ENCODE data around the gene PAMR1.

GRCh38 chr11:35567737-35568465 lies 42.5 kb upstream of the PAMR1 start:
- no peak for TF ChIP-seq POLR2A (IDR thresholded peaks at IDR 0.05; ENCODE audit: low read depth, low read length)
- TF ChIP-seq, protein P1, sequence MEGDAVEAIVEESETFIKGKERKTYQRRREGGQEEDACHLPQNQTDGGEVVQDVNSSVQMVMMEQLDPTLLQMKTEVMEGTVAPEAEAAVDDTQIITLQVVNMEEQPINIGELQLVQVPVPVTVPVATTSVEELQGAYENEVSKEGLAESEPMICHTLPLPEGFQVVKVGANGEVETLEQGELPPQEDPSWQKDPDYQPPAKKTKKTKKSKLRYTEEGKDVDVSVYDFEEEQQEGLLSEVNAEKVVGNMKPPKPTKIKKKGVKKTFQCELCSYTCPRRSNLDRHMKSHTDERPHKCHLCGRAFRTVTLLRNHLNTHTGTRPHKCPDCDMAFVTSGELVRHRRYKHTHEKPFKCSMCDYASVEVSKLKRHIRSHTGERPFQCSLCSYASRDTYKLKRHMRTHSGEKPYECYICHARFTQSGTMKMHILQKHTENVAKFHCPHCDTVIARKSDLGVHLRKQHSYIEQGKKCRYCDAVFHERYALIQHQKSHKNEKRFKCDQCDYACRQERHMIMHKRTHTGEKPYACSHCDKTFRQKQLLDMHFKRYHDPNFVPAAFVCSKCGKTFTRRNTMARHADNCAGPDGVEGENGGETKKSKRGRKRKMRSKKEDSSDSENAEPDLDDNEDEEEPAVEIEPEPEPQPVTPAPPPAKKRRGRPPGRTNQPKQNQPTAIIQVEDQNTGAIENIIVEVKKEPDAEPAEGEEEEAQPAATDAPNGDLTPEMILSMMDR (IDR thresholded peaks at IDR 0.05; ENCODE audit: extremely low read depth in 1 of 2, insufficient read depth in 1 of 2, low read depth in 1 of 2, low read length in 2 of 2): no peak
- no peak for TF ChIP-seq MAX (IDR thresholded peaks at IDR 0.05; ENCODE audit: insufficient read depth, insufficient read length)
